Endothelial cell of umbilical vein (primary cell): ENCODE measurements around the gene YWHAE. TPM values are rescaled to one million over a fixed set of nuclear protein-coding genes. Genes with fewer than 3 reads are reported as not detected.

Source experiments
- BruUV-seq: library from RNA; stranded (reverse); fragments of 400-500 nt; replicated peaks from 2 replicates; lab custom pipeline; 2021; lab: Mats Ljungman, UMichigan
- CTCF ChIA-PET: fragments of 300-600, 350-600 bp; sonication (Branson Sonifier 250); formaldehyde crosslinking; loops from one replicate; lab custom pipeline; 2021; ENCODE audit warnings: antibody characterized with exemption, inconsistent platforms; lab: Charles Lee
- POLR2A ChIA-PET: fragments of 300-600, 350-600 bp; sonication (Branson Sonifier 250); formaldehyde crosslinking; loops from one replicate; lab custom pipeline; 2021; ENCODE audit warnings: antibody characterized with exemption, inconsistent platforms; lab: Charles Lee
- DNase-seq: peaks from one replicate; pipeline ENCODE4 v3.0.0-alpha.2; 2011; ENCODE audit warnings: low read depth, low spot score
- FAIRE-seq: peaks from 2 replicates; lab custom pipeline; 2011; peaks lifted over from hg19 to GRCh38; lab: Jason Lieb, UNC
- H2AFZ ChIP-seq: 2 replicates; pipeline ENCODE4 v1.6.0; 2012; ENCODE audit warnings: low read depth, low read length, control low read depth, inconsistent platforms
- H3K27ac ChIP-seq: 2 replicates; pipeline ENCODE4 v1.5.1; 2011; ENCODE audit warnings: low read depth, mild to moderate bottlenecking, control low read depth, low read length, moderate library complexity; ENCODE audit not compliant: insufficient read depth
- H3K27me3 ChIP-seq, 2 experiments: 2 replicates each; pipeline versions ENCODE4 v1.6.0 to v1.6.1; 2011; ENCODE audit warnings: low read length in 2 of 2, mixed read lengths in 1 of 2; ENCODE audit not compliant: control insufficient read depth in 2 of 2, insufficient read depth in 2 of 2
- H3K36me3 ChIP-seq, 2 experiments: 2 replicates in 1 of 2; 3 replicates in 1 of 2; pipeline ENCODE4 v1.5.1; 2011; ENCODE audit warnings: low read length in 2 of 2, mild to moderate bottlenecking in 1 of 2, moderate library complexity in 1 of 2; ENCODE audit not compliant: control insufficient read depth in 2 of 2, insufficient read depth in 2 of 2; ENCODE audit errors: extremely low read depth in 1 of 2
- H3K4me1 ChIP-seq: 3 replicates; pipeline ENCODE4 v1.5.1; 2011; ENCODE audit warnings: mild to moderate bottlenecking, low read length; ENCODE audit not compliant: control insufficient read depth, insufficient read depth; ENCODE audit errors: extremely low read depth
- H3K4me2 ChIP-seq: 2 replicates; pipeline ENCODE4 v1.6.1; 2011; ENCODE audit warnings: low read length, control low read depth, mixed read lengths; ENCODE audit not compliant: insufficient read depth
- H3K4me3 ChIP-seq, 3 experiments: fragments of 200-600 bp in 1 of 3; sonication (generic), shearing (Covaris generic) in 1 of 3; replicated peaks in 1 of 3; 2 replicates each; pipeline ENCODE4 v1.5.1; 2011 to 2016; ENCODE audit warnings: control low read depth in 3 of 3, low read length in 3 of 3, mild to moderate bottlenecking in 2 of 3, inconsistent platforms in 1 of 3, low read depth in 1 of 3, moderate library complexity in 1 of 3; ENCODE audit not compliant: insufficient read depth in 1 of 3
- H3K79me2 ChIP-seq: 2 replicates; pipeline ENCODE4 v1.6.0; 2012; ENCODE audit warnings: low read length, inconsistent platforms; ENCODE audit not compliant: control insufficient read depth, insufficient read depth
- H3K9ac ChIP-seq: replicated peaks from 2 replicates; pipeline ENCODE3; 2011; ENCODE audit warnings: low read length, control low read depth; ENCODE audit not compliant: insufficient read depth; ENCODE audit errors: extremely low read depth
- H3K9me1 ChIP-seq: replicated peaks from 3 replicates; pipeline ENCODE4 v1.6.0; 2011; ENCODE audit warnings: mild to moderate bottlenecking, low read length; ENCODE audit not compliant: control insufficient read depth, insufficient read depth; ENCODE audit errors: extremely low read depth
- H3K9me3 ChIP-seq: replicated peaks from 2 replicates; pipeline ENCODE4 v1.5.1; 2012; ENCODE audit warnings: low read length, inconsistent platforms; ENCODE audit not compliant: control insufficient read depth, insufficient read depth
- H4K20me1 ChIP-seq: replicated peaks from 2 replicates; pipeline ENCODE3; 2011; ENCODE audit warnings: mild to moderate bottlenecking, low read length; ENCODE audit not compliant: control insufficient read depth, insufficient read depth; ENCODE audit errors: extremely low read depth
- EZH2 ChIP-seq: IDR thresholded peaks from 2 replicates; pipeline ENCODE4 v1.6.1; 2012; ENCODE audit warnings: borderline replicate concordance, low read depth, mild to moderate bottlenecking, moderate library complexity, low read length, inconsistent platforms; ENCODE audit not compliant: severe bottlenecking
- FOS ChIP-seq: IDR thresholded peaks from 2 replicates; pipeline ENCODE4 v1.6.1; 2011; ENCODE audit warnings: mild to moderate bottlenecking, low read length, moderate library complexity, borderline replicate concordance; ENCODE audit not compliant: insufficient read depth
- GATA2 ChIP-seq: IDR thresholded peaks from 2 replicates; pipeline ENCODE4 v1.7.0; 2011; ENCODE audit warnings: low read depth, mild to moderate bottlenecking, moderate library complexity, mixed read lengths, low read length; ENCODE audit not compliant: insufficient read length, insufficient read depth
- JUN ChIP-seq: IDR thresholded peaks from 2 replicates; pipeline ENCODE4 v1.6.1; 2011; ENCODE audit warnings: borderline replicate concordance, low read depth; ENCODE audit not compliant: insufficient read length, insufficient read depth
- MAX ChIP-seq: IDR thresholded peaks from 2 replicates; pipeline ENCODE4 v1.6.1; 2011; ENCODE audit not compliant: insufficient read depth, insufficient read length
- MYC ChIP-seq: IDR thresholded peaks from one replicate; pipeline ENCODE4 v1.6.1; 2011; ENCODE audit warnings: mild to moderate bottlenecking, low read depth, low read length
- POLR2A ChIP-seq: IDR thresholded peaks from 2 replicates; pipeline ENCODE4 v1.6.1; 2012; ENCODE audit warnings: low read depth, mild to moderate bottlenecking, control low read depth, low read length
- POLR2AphosphoS5 ChIP-seq: IDR thresholded peaks from 2 replicates; pipeline ENCODE4 v1.6.1; 2012; ENCODE audit warnings: low read depth, mild to moderate bottlenecking, control low read depth, low read length, moderate library complexity; ENCODE audit not compliant: insufficient read depth
- dilution Hi-C: fragments of 300-500 bp; cut with MboI; formaldehyde crosslinking; loops from one replicate; pipeline ENCODE4 v1.15.0; 2019; ENCODE audit warnings: low sequenced_read_pairs; ENCODE audit not compliant: extremely low pct_ligation_motif_present
- intact Hi-C: fragments of 100-400 bp; cut with micrococcal nuclease; formaldehyde crosslinking; loops from one replicate; pipeline ENCODE4 v1.10.0; 2022
- polyA plus RNA-seq, 4 experiments: library from polyadenylated mRNA; depleted of rRNA in 3 of 4; stranded (reverse) in 3 of 4; unstranded in 1 of 4; fragments of >200 nt; gene quantifications; 2 replicates each; pipeline versions ENCODE4 v1.2.1 to v1.2.3, GENCODE V29; 2011 to 2012; ENCODE audit warnings: missing spikeins in 1 of 4
- total RNA-seq: library from RNA; stranded (reverse); gene quantifications from 2 replicates; pipeline ENCODE4 v1.2.3, GENCODE V29; 2021
- TF ChIP-seq, protein P1 (sequence below), 2 donors: IDR thresholded peaks; 1 replicate in 1 of 2; 2 replicates in 1 of 2; pipeline ENCODE4 v1.5.1; 2011; ENCODE audit warnings: low read length in 2 of 2, mild to moderate bottlenecking in 2 of 2, moderate library complexity in 2 of 2, control low read depth in 1 of 2, inconsistent platforms in 1 of 2, low read depth in 1 of 2; ENCODE audit not compliant: insufficient read depth in 1 of 2; ENCODE audit errors: extremely low read depth in 1 of 2

Gene YWHAE
- total and polyA plus RNA-seq, 2 donors (not counting 3 experiments of a cell fraction or from before 2014, with no cell fraction given) = 396 to 819 TPM

DNA sequence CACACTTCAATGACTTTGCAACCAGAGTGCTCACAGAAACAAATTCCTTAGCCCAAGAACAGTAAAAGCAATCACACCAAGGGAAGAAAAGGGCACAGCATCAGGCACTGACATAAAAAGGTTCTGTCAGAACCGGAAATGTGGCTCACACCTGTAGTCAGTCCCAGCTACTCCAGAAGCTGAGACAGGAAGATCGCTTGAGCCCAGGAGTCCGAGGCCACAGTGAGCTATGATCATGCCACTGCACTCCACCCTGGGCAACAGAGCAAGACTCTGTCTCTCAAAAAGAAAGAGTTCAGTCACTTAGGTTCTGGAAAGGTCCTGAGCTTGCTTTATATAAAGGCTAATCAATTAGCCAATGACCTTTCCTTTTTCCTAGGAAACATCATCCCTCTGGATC is 22.7 kb downstream of the YWHAE start:
- H4K20me1 ChIP-seq = peaks cover 39% of the 10 kb centered on the region
- no peaks in the 10 kb centered on the region for H3K9me3 ChIP-seq
- no peaks in the 10 kb centered on the region for H3K27me3 ChIP-seq
- FAIRE-seq (no peak), DNase-seq (no peak)
- H3K9me1 ChIP-seq = no peaks in the 10 kb centered on the region
- no peak overlapping the region for H3K4me3 ChIP-seq
- peaks cover 98% of the 10 kb centered on the region for H3K79me2 ChIP-seq
- intact Hi-C loops = no loop called here
- TF ChIP-seq POLR2A = no peak
- no peak for TF ChIP-seq MYC
- TF ChIP-seq FOS = no peak
- TF ChIP-seq POLR2AphosphoS5 = no peak
- no peak for TF ChIP-seq MAX
- no peak for TF ChIP-seq JUN
- TF ChIP-seq EZH2 = no peak
- TF ChIP-seq, protein P1, sequence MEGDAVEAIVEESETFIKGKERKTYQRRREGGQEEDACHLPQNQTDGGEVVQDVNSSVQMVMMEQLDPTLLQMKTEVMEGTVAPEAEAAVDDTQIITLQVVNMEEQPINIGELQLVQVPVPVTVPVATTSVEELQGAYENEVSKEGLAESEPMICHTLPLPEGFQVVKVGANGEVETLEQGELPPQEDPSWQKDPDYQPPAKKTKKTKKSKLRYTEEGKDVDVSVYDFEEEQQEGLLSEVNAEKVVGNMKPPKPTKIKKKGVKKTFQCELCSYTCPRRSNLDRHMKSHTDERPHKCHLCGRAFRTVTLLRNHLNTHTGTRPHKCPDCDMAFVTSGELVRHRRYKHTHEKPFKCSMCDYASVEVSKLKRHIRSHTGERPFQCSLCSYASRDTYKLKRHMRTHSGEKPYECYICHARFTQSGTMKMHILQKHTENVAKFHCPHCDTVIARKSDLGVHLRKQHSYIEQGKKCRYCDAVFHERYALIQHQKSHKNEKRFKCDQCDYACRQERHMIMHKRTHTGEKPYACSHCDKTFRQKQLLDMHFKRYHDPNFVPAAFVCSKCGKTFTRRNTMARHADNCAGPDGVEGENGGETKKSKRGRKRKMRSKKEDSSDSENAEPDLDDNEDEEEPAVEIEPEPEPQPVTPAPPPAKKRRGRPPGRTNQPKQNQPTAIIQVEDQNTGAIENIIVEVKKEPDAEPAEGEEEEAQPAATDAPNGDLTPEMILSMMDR (IDR thresholded peaks at IDR 0.05; ENCODE audit: extremely low read depth in 1 of 2, insufficient read depth in 1 of 2, low read depth in 1 of 2, low read length in 2 of 2) = no peak
- no peak for TF ChIP-seq GATA2
- H3K4me1 ChIP-seq = peaks cover 12% of the 10 kb centered on the region
- H3K27ac ChIP-seq = no peak overlapping the region
- peaks cover 2 to 8% of the 10 kb centered on the region in 2 experiments for H3K36me3 ChIP-seq
- POLR2A ChIA-PET = interaction anchor here (1.1 kb wide), 1 partner anchor 14 kb away, joined by 6 read pairs; no protein-coding TSS in a partner anchor
- no peak overlapping the region for H3K9ac ChIP-seq
- CTCF ChIA-PET = interaction anchor here (1.5 to 6.6 kb wide), 3 partner anchors 11 to 14 kb away, joined by 6 to 106 read pairs (median 6); no protein-coding TSS in a partner anchor
- H3K4me2 ChIP-seq = no peak overlapping the region
- H2AFZ ChIP-seq = no peak overlapping the region
- BruUV-seq = no TSS peak
- dilution Hi-C loops = no loop called here
